GM10266 (cell line): Measurements from ENCODE around the gene LCN9.

Source experiments
- DNase-seq: peaks from one replicate; pipeline ENCODE4 v3.0.0; 2012; ENCODE audit errors: extremely low spot score
- TF ChIP-seq, protein P1 (sequence below): IDR thresholded peaks from 2 replicates; pipeline ENCODE4 v1.5.1; 2012; ENCODE audit warnings: mild to moderate bottlenecking, low read depth; ENCODE audit not compliant: control insufficient read depth, insufficient read depth; ENCODE audit errors: missing control alignments

Gene LCN9

DNA sequence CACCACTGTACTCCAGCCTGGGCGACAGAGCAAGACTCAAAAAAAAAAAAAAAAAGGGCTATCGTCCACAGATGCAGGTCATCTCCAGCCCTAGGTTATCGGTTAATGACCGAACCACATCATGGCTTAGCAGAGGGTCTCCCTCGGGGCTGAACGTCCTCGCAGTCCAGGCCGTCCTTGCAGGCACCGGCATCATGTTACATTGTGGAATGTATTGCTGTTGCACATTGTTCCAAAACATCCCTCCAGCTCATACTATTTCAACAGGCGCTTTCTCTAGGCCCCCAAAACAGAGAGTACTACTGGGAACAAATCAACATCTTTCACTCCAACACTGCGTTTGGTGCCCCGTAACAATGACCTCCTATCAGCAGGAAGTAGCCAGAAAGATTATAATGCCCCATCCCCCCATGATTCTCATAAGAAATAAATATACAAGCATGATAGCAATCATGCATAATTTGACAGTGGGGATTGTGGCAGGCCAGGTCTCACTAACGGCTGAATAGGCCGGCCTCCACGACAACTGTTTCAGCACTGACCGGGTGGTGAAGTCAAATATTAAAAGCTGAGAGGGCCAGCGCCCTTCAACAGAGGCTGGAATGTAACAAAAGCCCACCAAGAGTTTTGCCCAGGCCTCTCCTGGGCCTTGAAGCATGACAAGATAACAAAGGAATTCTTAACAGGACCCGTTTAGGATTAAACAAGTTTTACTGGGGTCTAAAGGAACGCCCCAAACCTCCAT is 1.1 kb upstream of the LCN9 start:
- TF ChIP-seq, protein P1, sequence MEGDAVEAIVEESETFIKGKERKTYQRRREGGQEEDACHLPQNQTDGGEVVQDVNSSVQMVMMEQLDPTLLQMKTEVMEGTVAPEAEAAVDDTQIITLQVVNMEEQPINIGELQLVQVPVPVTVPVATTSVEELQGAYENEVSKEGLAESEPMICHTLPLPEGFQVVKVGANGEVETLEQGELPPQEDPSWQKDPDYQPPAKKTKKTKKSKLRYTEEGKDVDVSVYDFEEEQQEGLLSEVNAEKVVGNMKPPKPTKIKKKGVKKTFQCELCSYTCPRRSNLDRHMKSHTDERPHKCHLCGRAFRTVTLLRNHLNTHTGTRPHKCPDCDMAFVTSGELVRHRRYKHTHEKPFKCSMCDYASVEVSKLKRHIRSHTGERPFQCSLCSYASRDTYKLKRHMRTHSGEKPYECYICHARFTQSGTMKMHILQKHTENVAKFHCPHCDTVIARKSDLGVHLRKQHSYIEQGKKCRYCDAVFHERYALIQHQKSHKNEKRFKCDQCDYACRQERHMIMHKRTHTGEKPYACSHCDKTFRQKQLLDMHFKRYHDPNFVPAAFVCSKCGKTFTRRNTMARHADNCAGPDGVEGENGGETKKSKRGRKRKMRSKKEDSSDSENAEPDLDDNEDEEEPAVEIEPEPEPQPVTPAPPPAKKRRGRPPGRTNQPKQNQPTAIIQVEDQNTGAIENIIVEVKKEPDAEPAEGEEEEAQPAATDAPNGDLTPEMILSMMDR: no peak

DNA sequence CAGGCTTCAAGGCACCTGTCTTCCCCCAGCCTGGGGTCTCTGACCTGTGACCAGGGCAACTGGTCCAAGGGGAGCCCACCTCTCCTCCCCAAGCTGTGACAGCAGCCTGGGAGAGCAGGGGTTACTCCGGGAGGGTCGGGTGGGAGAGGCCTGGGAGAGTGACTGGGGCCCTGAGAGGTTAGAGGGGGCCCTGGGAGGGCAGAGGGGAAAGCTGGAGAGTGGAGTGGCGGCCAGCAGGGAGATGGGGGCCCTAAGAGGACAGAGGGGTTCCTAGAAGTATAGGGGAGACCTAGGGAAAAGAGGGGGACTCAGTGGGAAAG is 302 bp downstream of the LCN9 start:
- TF ChIP-seq, protein P1: no peak
- no peak for DNase-seq

More for the DNA sequence above, 1.1 kb upstream of the LCN9 start:
- DNase-seq: no peak

DNA sequence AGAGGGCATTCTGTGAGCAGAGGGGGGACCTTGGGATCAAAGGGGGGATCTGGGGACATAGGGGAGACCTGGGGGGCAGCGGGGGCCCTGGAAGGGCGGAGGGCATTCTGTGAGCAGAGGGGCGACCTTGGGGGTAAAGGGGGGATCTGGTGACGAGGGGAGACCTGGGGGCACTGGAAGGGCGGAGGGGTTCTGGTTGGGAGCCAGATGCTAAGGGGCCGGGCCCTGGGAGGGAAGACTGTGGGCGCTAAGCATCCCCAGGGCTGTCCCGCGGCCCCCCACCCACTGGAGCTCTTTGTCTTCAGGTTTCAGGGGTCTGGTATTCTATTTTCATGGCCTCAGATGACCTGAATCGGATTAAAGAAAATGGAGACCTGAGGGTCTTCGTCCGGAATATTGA is 748 bp downstream of the LCN9 start:
- TF ChIP-seq, protein P1: no peak
- DNase-seq: no peak

DNA sequence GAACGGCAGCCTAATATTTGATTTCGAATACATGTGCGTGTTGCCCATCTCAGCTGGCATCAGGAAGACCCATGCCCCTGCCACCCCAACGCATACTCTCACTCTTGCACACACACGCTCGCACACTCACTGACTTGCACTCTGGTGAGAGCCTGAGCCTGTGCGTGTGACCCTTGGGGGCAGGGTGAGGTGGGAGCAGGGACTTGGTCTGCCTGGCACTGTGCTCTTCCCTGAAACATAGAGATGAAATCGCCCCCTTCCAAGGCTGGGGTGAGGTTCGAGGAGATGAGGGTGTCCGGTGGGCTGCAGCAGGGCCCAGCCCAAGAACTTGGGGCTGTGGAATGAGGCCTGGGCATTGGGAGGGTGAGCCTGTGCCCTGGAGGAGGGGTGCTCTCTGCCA is 1.2 kb downstream of the LCN9 start:
- TF ChIP-seq, protein P1: no peak
- no peak for DNase-seq

DNA sequence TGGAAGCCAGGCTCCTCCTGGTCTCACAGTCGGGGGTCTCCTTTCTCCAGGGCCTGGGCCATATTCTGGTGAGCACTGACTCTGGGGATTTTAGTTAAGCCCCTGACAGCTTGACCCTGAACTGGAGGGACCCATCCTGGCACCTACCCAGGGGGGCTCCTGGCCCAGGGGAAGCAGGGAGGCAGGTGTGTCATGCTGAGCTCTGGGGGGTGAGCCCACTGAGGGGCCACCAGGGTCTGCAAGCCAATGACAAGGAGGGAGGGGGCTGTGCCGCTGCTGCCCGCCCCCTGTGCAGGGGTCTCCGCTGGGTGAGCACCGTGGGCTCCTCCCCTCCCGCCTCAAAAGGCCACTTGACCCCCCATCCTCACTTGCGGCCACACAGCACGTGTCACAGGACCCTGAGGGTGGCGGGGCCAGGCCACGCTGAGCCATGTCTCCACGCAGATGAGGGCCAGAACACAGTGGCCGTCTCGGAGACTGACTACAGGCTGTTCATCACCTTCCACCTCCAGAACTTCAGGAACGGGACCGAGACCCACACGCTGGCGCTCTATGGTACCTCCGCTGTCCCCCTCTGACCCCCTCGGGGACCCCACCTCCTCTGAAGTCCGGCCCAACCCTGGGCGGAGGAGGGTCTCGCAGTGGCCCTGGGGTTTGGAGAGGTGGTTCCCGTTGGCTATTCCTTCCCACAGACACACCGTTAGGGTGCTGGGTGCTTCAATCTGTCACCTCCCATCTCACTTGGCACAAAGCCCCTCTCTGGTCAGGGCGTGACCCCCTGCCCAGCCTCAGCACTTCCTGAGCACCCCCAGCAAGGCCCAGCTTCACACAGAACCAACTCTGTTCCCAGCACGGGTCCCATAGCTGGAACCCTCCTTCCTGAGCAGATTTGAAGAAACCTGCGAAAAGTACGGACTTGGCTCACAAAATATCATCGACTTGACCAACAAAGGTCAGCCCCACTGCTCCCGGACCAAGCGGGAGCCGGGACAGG is 2.0 kb downstream of the LCN9 start:
- no peak for DNase-seq
- TF ChIP-seq, protein P1: no peak

DNA sequence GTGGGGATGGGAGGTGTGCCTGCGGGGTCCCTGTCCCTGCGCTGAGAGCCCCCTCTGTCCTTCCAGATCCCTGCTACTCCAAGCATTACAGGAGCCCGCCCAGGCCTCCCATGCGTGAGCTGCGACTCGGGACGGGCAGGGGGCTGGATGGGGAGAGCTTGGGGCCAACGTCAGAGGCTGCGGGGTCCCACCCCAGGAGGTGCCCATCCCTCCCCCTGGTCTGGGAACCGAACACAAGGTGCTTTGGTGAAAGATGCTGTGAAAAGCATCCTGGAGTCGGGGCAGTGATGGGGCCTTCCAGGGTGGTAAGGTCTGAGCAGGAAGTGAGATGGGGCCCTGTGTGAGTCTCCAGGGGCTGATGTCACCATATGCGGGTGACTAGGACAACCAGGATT is 2.7 kb downstream of the LCN9 start:
- peak; percentile 7 for DNase-seq
- TF ChIP-seq, protein P1: no peak
